Esophagus squamous epithelium (tissue), 4 donors: ENCODE results near the gene COX7C.

ENCODE experiments used
- CTCF ChIP-seq, 6 experiments: fragments of 450-650 bp in 4 of 6; fragments of 200-600 bp in 2 of 6; sonication (generic) in 2 of 6; IDR thresholded peaks; one replicate each; pipeline ENCODE4 v1.5.1; 2016 to 2019; ENCODE audit warnings: antibody characterized with exemption in 6 of 6, mild to moderate bottlenecking in 4 of 6, moderate library complexity in 4 of 6
- POLR2A ChIP-seq, 4 donors: fragments of 450-650 bp; IDR thresholded peaks; one replicate each; pipeline ENCODE4 v1.6.1; 2017; ENCODE audit warnings: antibody characterized with exemption in 4 of 4, mild to moderate bottlenecking in 4 of 4, moderate library complexity in 3 of 4

- TF ChIP-seq CTCF (IDR thresholded peaks at IDR 0.05): no peak
- TF ChIP-seq POLR2A (IDR thresholded peaks at IDR 0.05): no peak
Measured at GRCh38 chr5:86623785-86624483, 6.2 kb downstream of the COX7C start.
